Left colon (tissue), 2 donors: ENCODE results near the gene DCXR. TPM values are rescaled to one million over a fixed set of nuclear protein-coding genes. Genes with fewer than 3 reads are reported as not detected.

ENCODE experiments used
- ATAC-seq: fragments of 200-7000 bp; cut with Tn5 transposase; one replicate; pipeline ENCODE4 v1.9.1; 2020; ENCODE audit warnings: mild to moderate bottlenecking, moderate library complexity
- DNase-seq, 2 donors: peaks; one replicate each; pipeline ENCODE4 v3.0.0-alpha.2; 2020
- intact Hi-C, 2 donors: fragments of 100-400 bp; cut with DNase I in 1 of 2; cut with micrococcal nuclease in 1 of 2; formaldehyde crosslinking; loops; one replicate each; pipeline versions ENCODE4 v1.11.2 to v1.14.0; 2022; cut with DNase I, micrococcal nuclease
- total RNA-seq, 2 donors: library from RNA; stranded (reverse); fragmentation: NEBNext Ultra II Directional; extraction: Animal tissue kit (Norgen Biotek cat#: 25700); gene quantifications; one replicate each; pipeline ENCODE4 v1.2.1, GENCODE V29; 2021
- donor health status: DM: no; HTN: no; CAD: no.
- donor health status: DM: yes; HTN: yes; CAD: no.

DCXR gene
- total RNA-seq, 2 donors from 2014 or later, result 111 to 137 TPM

DNA sequence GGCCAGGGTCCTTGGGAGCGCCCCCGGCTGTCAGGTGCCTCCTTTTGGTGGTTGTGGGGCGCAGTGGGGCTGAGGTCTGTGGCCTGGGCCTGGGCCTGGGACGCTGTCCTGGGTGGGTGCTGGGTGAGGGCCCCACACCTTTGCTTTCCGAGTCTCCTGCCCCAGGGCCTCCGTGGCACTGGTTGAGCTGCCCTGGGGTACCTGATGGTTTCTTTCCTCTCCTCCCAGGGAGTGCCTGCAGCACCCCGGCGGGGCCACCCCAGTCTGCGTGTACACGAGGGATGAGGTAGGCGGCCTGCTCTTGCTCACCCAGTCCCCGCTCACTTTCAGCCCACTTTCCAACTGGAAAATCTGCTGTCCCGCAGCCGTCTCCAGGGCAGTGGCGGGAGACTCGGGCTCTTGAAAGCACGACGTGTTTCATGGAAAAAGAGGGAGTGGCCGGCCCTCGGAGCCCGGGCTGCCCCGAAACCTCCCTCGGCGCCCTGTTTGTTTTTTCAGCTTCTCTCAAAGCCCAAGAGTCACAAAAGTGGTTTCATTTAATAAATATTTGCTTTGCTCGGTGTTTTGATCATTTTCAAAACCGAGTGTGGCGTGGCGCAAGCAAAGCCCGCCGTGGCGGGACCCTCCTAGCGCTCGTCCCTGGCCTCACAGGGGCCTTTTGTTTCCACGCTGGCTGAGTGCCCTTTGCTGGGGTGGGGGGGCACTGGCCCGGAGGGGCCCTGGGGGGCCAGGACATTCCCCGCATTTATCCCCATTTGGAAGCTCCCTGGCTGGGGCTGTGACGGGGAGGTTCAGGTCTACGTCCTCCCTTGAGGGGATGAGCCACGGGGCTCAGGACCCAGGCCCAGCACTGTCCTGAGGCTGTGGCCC is 42.7 kb downstream of the DCXR start:
- intact Hi-C loops, result no loop called here
- ATAC-seq, result no peak
- DNase-seq, result no peak

DNA sequence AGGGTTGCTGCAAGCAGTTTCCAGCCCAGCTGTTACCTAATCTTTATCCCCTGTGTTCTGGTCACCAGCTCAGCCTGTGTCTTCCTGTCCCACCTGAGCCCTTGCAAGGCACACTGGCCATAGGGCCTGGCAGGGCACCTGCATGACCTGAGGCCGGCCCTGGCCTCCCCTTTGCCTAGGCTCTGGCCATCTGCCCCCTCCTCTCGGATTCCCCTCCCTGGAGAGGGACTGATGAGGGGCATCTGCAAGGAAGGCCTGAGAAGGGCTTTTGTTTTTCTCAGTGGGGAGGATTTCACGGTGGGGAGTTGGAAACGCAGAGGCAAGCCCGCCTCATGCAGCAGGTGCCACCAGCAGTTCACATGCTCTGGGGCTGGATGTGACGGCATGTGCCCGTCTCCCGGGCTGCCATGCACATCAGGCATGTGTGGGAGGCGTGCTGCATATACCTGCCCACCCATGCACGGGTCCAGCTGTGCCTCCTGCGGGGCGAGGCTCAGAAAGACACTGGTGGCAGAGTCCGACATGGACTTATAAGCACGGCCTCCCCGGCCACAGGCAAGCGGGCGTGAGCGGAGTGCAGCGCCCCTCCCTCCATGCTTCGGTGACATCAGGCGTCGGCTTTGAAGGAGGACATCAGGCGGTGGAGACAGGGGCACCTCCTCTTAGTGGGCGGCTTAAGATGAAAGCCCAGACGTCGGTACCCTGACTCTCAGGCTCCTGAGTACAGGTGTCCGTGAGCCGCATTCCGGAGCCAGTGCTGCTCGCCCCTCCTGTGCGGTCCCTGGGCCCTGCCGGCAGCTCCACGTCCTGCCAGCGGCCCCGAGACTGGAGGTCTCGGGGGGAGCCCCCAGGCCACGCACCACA is 43.5 kb downstream of the DCXR start:
- intact Hi-C loops, result no loop called here
- DNase-seq (no peak), ATAC-seq (no peak)

DNA sequence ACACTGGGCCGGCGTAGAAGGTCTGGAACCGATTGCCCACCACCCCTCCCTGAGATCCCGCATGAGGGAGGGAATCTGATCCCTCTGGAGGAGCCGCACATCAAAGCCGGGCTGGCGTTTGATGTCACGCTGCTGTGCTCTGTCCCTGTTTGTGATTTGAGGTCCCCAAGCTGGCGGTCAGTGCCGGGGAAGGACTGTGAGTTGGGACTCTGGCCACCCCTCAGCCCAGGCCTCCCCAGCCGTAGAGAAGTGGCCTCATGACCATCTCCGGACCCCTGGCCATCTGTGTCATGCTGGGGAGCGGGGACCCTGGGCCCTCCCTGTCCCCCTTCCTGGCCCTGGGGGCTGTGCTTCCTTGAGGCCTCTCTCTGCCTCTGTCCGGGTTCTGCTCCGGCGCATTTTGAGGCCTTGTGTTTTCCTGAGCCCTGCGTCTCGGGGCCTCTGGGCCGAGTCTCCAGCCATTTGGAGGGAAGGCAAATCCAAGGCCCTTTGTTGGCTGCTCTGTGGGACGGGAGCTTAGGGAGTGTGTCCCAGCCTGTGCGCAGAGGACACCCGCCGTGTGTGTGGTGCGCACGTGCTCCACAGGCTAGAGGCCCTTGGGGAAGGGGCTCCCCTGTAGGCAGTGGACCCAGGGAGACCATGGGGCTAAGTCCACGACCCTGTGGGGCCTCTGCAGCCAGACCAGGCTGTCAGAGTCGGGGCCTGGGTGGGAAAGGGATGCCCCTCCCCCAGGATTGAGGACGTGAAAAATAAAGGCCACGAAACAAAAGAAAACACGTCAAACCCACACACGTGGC is 45.0 kb downstream of the DCXR start:
- DNase-seq (no peak), ATAC-seq (peak; percentile 2)
- intact Hi-C loops, result no loop called here

DNA sequence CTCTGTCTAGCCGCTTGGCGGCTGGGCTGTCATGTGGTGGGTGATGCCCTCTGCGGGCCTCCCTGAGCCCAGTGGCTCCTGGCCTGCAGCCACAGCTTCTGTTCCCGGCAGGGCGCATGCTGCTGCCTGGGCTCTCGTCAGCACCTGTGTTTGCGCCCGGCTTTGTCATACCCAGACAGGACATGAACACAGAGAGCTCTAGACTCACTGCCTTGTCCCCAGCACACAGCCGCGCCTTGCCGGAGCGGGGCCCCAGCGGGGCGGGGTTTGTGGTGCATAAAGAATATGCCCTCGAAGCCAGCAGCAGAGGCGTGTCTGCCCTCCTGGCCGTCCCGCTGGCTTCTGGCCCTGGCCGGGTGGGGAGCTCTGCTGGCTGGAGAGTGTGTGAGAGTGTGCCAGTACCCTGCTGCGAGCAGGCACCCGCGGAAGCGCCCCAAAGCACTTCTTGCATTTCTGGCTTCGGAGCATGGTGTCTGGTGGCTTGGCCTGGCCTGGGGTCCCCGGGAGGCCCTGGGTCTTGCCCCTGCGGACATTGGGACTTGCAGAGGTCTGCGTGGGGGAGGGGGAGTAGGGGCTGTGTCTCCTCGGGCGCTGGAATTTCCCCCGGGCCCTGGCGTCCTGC is 45.7 kb downstream of the DCXR start:
- intact Hi-C loops, result no loop called here
- ATAC-seq (peak; percentile 96), DNase-seq (peak; percentile 90 to 91)

DNA sequence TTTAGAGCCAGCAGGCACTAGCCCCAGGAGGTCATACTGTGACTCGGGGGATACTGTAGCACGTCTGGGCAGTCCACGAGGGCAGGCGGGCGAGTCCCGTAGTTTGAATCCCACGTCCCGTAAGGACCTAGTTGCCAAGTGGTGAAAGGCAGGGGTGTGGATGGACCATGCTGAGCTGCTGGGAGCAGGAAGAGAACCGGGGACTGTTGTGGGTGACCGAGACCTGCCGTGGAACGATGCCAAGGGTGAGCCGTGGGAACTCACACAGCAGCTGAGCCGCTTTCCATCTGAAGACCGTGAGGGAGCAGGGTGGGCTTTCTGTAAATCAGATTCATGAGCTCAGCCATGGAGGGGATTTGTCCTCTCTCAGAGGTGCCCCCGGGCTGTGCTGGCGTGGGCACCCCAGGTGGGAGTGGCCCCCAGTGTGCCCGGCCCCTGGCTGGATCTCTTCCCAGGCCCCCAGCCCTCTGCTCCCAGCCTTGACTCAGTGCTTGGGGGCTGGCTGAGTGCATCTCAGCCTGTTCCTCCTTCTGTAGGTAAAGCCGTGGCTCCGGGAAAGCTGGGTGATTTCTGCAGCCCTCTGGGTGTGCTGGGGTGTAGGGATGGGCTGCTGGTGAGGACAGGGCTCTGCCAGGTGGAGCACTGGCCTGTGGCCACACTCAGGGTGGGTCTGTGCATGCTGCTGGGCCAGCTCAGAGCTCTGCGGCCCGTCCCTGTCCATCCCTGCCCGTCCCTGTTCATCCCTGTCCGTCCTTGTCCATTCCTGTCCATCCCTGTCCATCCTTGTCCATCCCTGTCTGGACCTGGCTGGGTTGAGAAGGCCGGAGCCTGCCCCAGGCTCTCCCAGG is 46.4 kb downstream of the DCXR start:
- intact Hi-C loops, result no loop called here
- DNase-seq (no peak), ATAC-seq (peak; percentile 23)

DNA sequence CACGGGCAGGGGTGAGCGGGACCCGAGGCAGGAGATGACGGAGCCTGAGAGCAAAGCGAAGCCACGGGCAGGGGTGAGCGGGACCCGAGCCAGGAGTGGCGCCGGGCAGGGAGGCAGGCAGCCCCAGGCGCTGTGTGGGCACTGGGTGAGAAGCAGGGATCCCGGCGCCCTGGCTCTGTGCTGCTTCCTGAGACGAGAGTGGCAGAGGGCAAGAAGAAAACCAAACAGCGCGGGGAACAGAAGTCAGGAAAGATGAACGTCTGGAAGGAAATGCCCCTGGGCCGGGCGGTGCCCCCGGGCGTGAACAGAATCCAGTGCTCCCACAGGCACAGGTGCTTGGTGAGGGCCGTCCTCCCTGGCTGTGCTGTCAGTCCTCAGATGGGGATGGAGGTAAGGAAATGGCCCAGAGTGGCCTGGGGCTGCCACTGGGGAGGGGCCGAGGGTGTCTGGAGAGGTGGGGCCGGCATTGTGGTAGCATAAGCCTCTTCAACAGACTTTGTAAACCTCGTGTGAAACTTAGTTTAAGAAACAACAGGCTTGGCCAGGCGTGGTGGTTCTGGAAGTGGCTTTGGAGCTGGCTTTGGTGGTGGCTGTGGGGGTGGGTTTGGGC is 50.2 kb downstream of the DCXR start:
- DNase-seq (no peak), ATAC-seq (no peak)
- intact Hi-C loops, result no loop called here

DNA sequence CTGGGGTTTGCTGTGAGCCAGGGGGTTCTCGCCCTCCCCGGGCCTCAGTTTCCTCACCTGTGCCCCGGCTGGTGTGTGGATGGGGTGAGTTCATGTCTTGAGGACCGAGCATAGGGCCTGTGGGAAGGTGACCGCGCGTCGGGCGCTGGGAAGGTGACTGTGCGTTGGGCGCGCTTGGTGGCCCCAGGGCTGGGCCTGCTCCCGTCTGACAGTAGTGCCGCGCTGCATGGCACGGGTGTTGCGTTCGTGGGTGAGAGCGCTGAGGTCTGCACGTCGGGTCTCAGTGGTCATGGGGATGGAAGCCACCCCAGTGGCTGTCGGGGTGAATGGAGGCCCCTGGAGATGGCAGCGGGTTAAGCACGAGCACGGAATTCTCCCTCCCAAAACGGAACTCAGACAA is 50.9 kb downstream of the DCXR start:
- intact Hi-C loops, result no loop called here
- DNase-seq (no peak), ATAC-seq (no peak)

Other genes starting within 250 kb of the DCXR start
- under 1 TPM; 0.14 to 0.67 TPM for gene GCGR, start 233.5 kb downstream of the DCXR start, total RNA-seq
- 10 to 100 TPM; 16.4 to 30.4 TPM for gene MCRIP1, start 204.4 kb downstream of the DCXR start, total RNA-seq
- gene PPP1R27, start 202.6 kb downstream of the DCXR start, total RNA-seq, result not detected
- gene P4HB, start 177.2 kb downstream of the DCXR start, total RNA-seq, result 100 to 1,000 TPM; 560 to 669 TPM
- gene ARHGDIA, start 166.4 kb downstream of the DCXR start, total RNA-seq, result 100 to 1,000 TPM; 447 to 500 TPM
- gene ALYREF, start 146.1 kb downstream of the DCXR start, total RNA-seq, result 10 to 100 TPM; 43.9 to 69.8 TPM
- gene ANAPC11, start 146.0 kb downstream of the DCXR start, total RNA-seq, result 10 to 100 TPM; 83.6 to 88.6 TPM
- gene NPB, start 135.5 kb downstream of the DCXR start, total RNA-seq, result under 1 TPM in 1 of 2 donors, not detected in 1; 0.11 TPM
- gene PCYT2, start 126.3 kb downstream of the DCXR start, total RNA-seq, result 10 to 100 TPM; 49.9 to 68.9 TPM
- gene SIRT7, start 119.5 kb downstream of the DCXR start, total RNA-seq, result 10 to 100 TPM; 63.2 to 67.5 TPM
- 10 to 100 TPM; 17.8 to 19.7 TPM for gene MAFG, start 110.0 kb downstream of the DCXR start, total RNA-seq
- gene PYCR1, start 100.4 kb downstream of the DCXR start, total RNA-seq, result 10 to 100 TPM; 40.2 to 55.6 TPM
- gene MYADML2, start 90.5 kb downstream of the DCXR start, total RNA-seq, result under 1 TPM in 1 of 2 donors, not detected in 1; 0.17 TPM
- gene NOTUM, start 76.5 kb downstream of the DCXR start, total RNA-seq, result not detected
- 10 to 100 TPM; 29.8 to 35.9 TPM for gene ASPSCR1, start 60.1 kb downstream of the DCXR start, total RNA-seq
- gene CENPX, start 14.8 kb downstream of the DCXR start, total RNA-seq, result 100 to 1,000 TPM in 1 of 2 donors, 10 to 100 TPM in 1; 83.3 to 127 TPM
- gene LRRC45, start 14.4 kb downstream of the DCXR start, total RNA-seq, result 10 to 100 TPM; 14.2 to 20.8 TPM
- 1 to 10 TPM; 4.2 to 9.0 TPM for gene RAC3, start 6.0 kb downstream of the DCXR start, total RNA-seq
- gene RFNG, start 14.1 kb upstream of the DCXR start, total RNA-seq, result 10 to 100 TPM; 31.5 to 32.3 TPM
- gene GPS1, start 14.2 kb upstream of the DCXR start, total RNA-seq, result 10 to 100 TPM; 80.7 to 87.4 TPM
- 100 to 1,000 TPM; 127 to 146 TPM for gene DUS1L, start 28.1 kb upstream of the DCXR start, total RNA-seq
- 100 to 1,000 TPM in 1 of 2 donors, 10 to 100 TPM in 1; 89.0 to 171 TPM for gene FASN, start 60.5 kb upstream of the DCXR start, total RNA-seq
- 10 to 100 TPM; 29.6 to 53.4 TPM for gene CCDC57, start 175.1 kb upstream of the DCXR start, total RNA-seq
- 100 to 1,000 TPM; 112 to 168 TPM for gene SLC16A3, start 191.3 kb upstream of the DCXR start, total RNA-seq
- 100 to 1,000 TPM; 165 to 166 TPM for gene CSNK1D, start 236.0 kb upstream of the DCXR start, total RNA-seq